Chondrocyte (in vitro differentiated cells): ENCODE data around the gene AFF1. TPM values are rescaled to one million over a fixed set of nuclear protein-coding genes. Genes with fewer than 3 reads are reported as not detected.
A peak's percentile ranks its signal among the peaks of the same experiment; 100 is the strongest.

Source experiments
- DNase-seq: peaks from one replicate; pipeline ENCODE4 v3.0.0; 2021; ENCODE audit warnings: mixed read lengths, low spot score
- H3K27ac Mint-ChIP-seq: one replicate; pipeline ENCODE4 v1.8.0; 2021; ENCODE audit warnings: mild to moderate bottlenecking, moderate library complexity, mixed read lengths; ENCODE audit not compliant: unreplicated experiment
- H3K27me3 Mint-ChIP-seq: 2 replicates; pipeline ENCODE4 v1.8.0; 2021; ENCODE audit warnings: low read depth, mixed read lengths
- H3K36me3 Mint-ChIP-seq: 2 replicates; pipeline ENCODE4 v1.8.0; 2021; ENCODE audit warnings: low read depth, mixed read lengths
- H3K4me1 Mint-ChIP-seq: 2 replicates; pipeline ENCODE4 v1.8.0; 2021; ENCODE audit warnings: low read depth, mild to moderate bottlenecking, mixed read lengths
- H3K4me3 Mint-ChIP-seq: one replicate; pipeline ENCODE4 v1.8.0; 2021; ENCODE audit warnings: mild to moderate bottlenecking, moderate library complexity, mixed read lengths; ENCODE audit not compliant: unreplicated experiment
- H3K9me3 Mint-ChIP-seq: 2 replicates; pipeline ENCODE4 v1.8.0; 2021; ENCODE audit warnings: low read depth, mixed read lengths
- CTCF ChIP-seq: fragments of 200-600 bp; sonication (generic); IDR thresholded peaks from 2 replicates; pipeline ENCODE4 v1.5.0; 2021; ENCODE audit warnings: antibody characterized with exemption, mild to moderate bottlenecking, moderate library complexity
- total RNA-seq: library from RNA; stranded (reverse); gene quantifications from 3 replicates; pipeline ENCODE4 v1.2.1, GENCODE V29; 2021

AFF1 gene
- total RNA-seq, 1 donor from 2014 or later, result 25.9 TPM

- DNase-seq, result no peak
- Mint-ChIP-seq H3K9me3 (no peaks in the 10 kb centered on the region), H3K27ac (no peak overlapping the region), H3K4me3 (no peak overlapping the region), H3K27me3 (no peaks in the 10 kb centered on the region), H3K36me3 (peaks cover 3% of the 10 kb centered on the region), H3K4me1 (peaks cover 37% of the 10 kb centered on the region)
- no peak for TF ChIP-seq CTCF
Measured at GRCh38 chr4:87052615-87053014, 117.8 kb downstream of the AFF1 start.

- DNase-seq, result no peak
- Mint-ChIP-seq H3K27ac (no peak overlapping the region), H3K9me3 (no peaks in the 10 kb centered on the region), H3K36me3 (peaks cover 3% of the 10 kb centered on the region), H3K4me1 (peaks cover 41% of the 10 kb centered on the region), H3K4me3 (no peak overlapping the region), H3K27me3 (no peaks in the 10 kb centered on the region)
- TF ChIP-seq CTCF, result no peak
Measured at GRCh38 chr4:87053176-87053658, 118.4 kb downstream of the AFF1 start.

- peaks cover 3% of the 10 kb centered on the region for H3K36me3 Mint-ChIP-seq
- no peak overlapping the region for H3K4me3 Mint-ChIP-seq
- H3K4me1 Mint-ChIP-seq, result peaks cover 49% of the 10 kb centered on the region
- no peaks in the 10 kb centered on the region for H3K27me3 Mint-ChIP-seq
- no peak overlapping the region for H3K27ac Mint-ChIP-seq
- DNase-seq, result no peak
- TF ChIP-seq CTCF, result no peak
- H3K9me3 Mint-ChIP-seq, result no peaks in the 10 kb centered on the region
Measured at GRCh38 chr4:87053802-87054767, 119.3 kb downstream of the AFF1 start.

- no peak overlapping the region for H3K4me3 Mint-ChIP-seq
Measured at GRCh38 chr4:87054900-87055299, 120.1 kb downstream of the AFF1 start.

More at GRCh38 chr4:87054900-87055299, 120.1 kb downstream of the AFF1 start:
- no peak for DNase-seq
- Mint-ChIP-seq H3K36me3 (peaks cover 5% of the 10 kb centered on the region), H3K27me3 (no peaks in the 10 kb centered on the region), H3K9me3 (no peaks in the 10 kb centered on the region), H3K27ac (peak overlapping the region; percentile 86), H3K4me1 (peaks cover 52% of the 10 kb centered on the region)
- TF ChIP-seq CTCF, result no peak
